ENCODE data around the gene ZMYM5.
"Not testable (repeated sequence)": the region's sequence is repeated elsewhere in the genome, so short reads cannot be mapped to it uniquely, and the experiment has no call there.

ZMYM5 gene

GRCh38 chr13:19818223-19818842, 45.1 kb downstream of the ZMYM5 start:
- DNase-seq = no peak

- no peak for DNase-seq
These were observed 45.8 kb downstream of the ZMYM5 start for GRCh38 chr13:19817510-19818158.

- no peak for DNase-seq
These were observed 46.3 kb downstream of the ZMYM5 start for GRCh38 chr13:19817106-19817505.

GRCh38 chr13:19815842-19816241, 47.6 kb downstream of the ZMYM5 start:
- DNase-seq = not testable (repeated sequence)

- DNase-seq = no peak
These were observed 52.2 kb downstream of the ZMYM5 start for GRCh38 chr13:19810996-19811881.

GRCh38 chr13:19810151-19810550, 53.3 kb downstream of the ZMYM5 start:
- no peak for DNase-seq

GRCh38 chr13:19805765-19806164, 57.7 kb downstream of the ZMYM5 start:
- DNase-seq = no peak

- no peak for DNase-seq
These were observed 67.5 kb downstream of the ZMYM5 start for GRCh38 chr13:19795956-19796355.

GRCh38 chr13:19794631-19795030, 68.8 kb downstream of the ZMYM5 start:
- DNase-seq = no peak

GRCh38 chr13:19791953-19792537, 71.4 kb downstream of the ZMYM5 start:
- DNase-seq = no peak

GRCh38 chr13:19782727-19783682, 80.4 kb downstream of the ZMYM5 start, which contains the start of gene PSPC1:
PSPC1 (minus strand) TSS chr13:19782945; CDS start chr13:19782757, 188 bp downstream.
- peak; percentile 91 for DNase-seq

- peak; percentile 14 for DNase-seq
These were observed 81.3 kb downstream of the ZMYM5 start for GRCh38 chr13:19782049-19782726.

GRCh38 chr13:19781526-19781925, 81.9 kb downstream of the ZMYM5 start:
- DNase-seq = no peak

GRCh38 chr13:19780753-19781418, 82.6 kb downstream of the ZMYM5 start:
- not testable (repeated sequence) for DNase-seq
